ENCODE measurements around the gene TMTC2. TPM values are rescaled to one million over a fixed set of nuclear protein-coding genes. Genes with fewer than 3 reads are reported as not detected.

Gene TMTC2
- total and polyA plus RNA-seq, 12 donors: 1.6 to 4.4 (median 2.7) TPM

GRCh38 chr12:83049306-83049705 lies 362.6 kb downstream of the TMTC2 start:
- TF ChIP-seq POLR2A (IDR thresholded peaks at IDR 0.05): no peak
- TF ChIP-seq, protein P1, sequence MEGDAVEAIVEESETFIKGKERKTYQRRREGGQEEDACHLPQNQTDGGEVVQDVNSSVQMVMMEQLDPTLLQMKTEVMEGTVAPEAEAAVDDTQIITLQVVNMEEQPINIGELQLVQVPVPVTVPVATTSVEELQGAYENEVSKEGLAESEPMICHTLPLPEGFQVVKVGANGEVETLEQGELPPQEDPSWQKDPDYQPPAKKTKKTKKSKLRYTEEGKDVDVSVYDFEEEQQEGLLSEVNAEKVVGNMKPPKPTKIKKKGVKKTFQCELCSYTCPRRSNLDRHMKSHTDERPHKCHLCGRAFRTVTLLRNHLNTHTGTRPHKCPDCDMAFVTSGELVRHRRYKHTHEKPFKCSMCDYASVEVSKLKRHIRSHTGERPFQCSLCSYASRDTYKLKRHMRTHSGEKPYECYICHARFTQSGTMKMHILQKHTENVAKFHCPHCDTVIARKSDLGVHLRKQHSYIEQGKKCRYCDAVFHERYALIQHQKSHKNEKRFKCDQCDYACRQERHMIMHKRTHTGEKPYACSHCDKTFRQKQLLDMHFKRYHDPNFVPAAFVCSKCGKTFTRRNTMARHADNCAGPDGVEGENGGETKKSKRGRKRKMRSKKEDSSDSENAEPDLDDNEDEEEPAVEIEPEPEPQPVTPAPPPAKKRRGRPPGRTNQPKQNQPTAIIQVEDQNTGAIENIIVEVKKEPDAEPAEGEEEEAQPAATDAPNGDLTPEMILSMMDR (IDR thresholded peaks at IDR 0.05): no peak
- Histone ChIP-seq H3K4me1 (replicated peaks in 1 of 2) (no peaks in the 10 kb centered on the region), H3K9me3 (replicated peaks in 1 of 3) (no peaks in the 10 kb centered on the region), H3K36me3 (replicated peaks in 1 of 2) (no peaks in the 10 kb centered on the region), H3K4me3 (no peak overlapping the region), H3K27ac (no peak overlapping the region), H3K27me3 (no peaks in the 10 kb centered on the region)
- WGBS, 4 donors: 93 to 98% (median 94%) methylated on average over 5 of the region's 5 CpGs
- intact Hi-C loops (cut with DNase I): no loop called here
- DNase-seq: no peak

DNA sequence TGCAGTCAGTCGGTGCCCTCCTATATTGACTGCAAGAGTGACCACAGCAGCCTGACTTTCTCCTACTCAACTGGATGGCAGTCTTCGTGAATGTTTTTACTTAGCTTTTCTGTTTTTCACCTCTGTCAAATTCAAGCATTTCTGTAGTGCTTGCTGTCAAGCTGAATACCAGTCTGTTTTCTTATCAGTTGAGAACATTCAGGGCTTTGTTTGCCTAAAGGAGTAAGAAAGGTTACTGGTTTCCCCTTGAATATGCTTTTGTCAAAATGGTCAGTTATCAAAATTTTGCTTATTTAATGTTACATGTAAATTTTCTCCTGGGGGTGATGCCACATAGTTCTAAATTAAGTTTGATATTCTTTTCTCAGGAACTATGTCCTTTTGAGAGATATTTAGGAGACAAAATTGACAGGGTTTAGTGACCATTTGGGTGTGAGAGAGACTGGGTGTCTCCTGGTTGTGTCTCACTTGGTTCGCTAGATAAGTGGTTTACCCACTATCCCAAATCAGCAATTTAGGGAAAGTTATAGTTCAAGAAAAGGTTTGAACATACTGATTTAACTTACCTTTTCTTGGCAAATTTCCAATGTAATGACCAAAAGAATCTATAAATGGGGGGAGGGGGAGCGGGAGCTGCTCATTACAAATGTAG lies 366.3 kb downstream of the TMTC2 start:
- WGBS, 4 donors: 66 to 83% (median 81%) methylated on average over 4 of the region's 4 CpGs
- no peaks in the 10 kb centered on the region for H3K36me3 ChIP-seq (replicated peaks in 1 of 2)

GRCh38 chr12:83057436-83057835 lies 370.7 kb downstream of the TMTC2 start:
- H3K27ac ChIP-seq: no peak overlapping the region
- no peaks in the 10 kb centered on the region for H3K9me3 ChIP-seq (replicated peaks in 1 of 3)
- WGBS, 4 donors: 66 to 80% (median 75%) methylated on average over 1 of the region's 1 CpG
- H3K4me1 ChIP-seq (replicated peaks in 1 of 2): no peaks in the 10 kb centered on the region
- no peaks in the 10 kb centered on the region for H3K27me3 ChIP-seq
- no peak overlapping the region for H3K4me3 ChIP-seq
- no peak for DNase-seq
- intact Hi-C loops (cut with DNase I): no loop called here
- no peaks in the 10 kb centered on the region for H3K36me3 ChIP-seq (replicated peaks in 1 of 2)
- no peak for TF ChIP-seq POLR2A (IDR thresholded peaks at IDR 0.05)
- TF ChIP-seq, protein P1 (IDR thresholded peaks at IDR 0.05): no peak

More for the DNA sequence above, 366.3 kb downstream of the TMTC2 start:
- no peak for TF ChIP-seq POLR2A (IDR thresholded peaks at IDR 0.05)
- TF ChIP-seq, protein P1 (IDR thresholded peaks at IDR 0.05): no peak
- no peaks in the 10 kb centered on the region for H3K27me3 ChIP-seq
- no peak overlapping the region for H3K4me3 ChIP-seq
- intact Hi-C loops (cut with DNase I): no loop called here
- no peak for DNase-seq
- H3K4me1 ChIP-seq (replicated peaks in 1 of 2): no peaks in the 10 kb centered on the region
- no peaks in the 10 kb centered on the region for H3K9me3 ChIP-seq (replicated peaks in 1 of 3)
- H3K27ac ChIP-seq: no peak overlapping the region

GRCh38 chr12:83059107-83059506 lies 372.4 kb downstream of the TMTC2 start:
- Histone ChIP-seq H3K9me3 (replicated peaks in 1 of 3) (no peaks in the 10 kb centered on the region), H3K4me1 (replicated peaks in 1 of 2) (no peaks in the 10 kb centered on the region), H3K4me3 (no peak overlapping the region), H3K36me3 (replicated peaks in 1 of 2) (no peaks in the 10 kb centered on the region), H3K27ac (no peak overlapping the region), H3K27me3 (no peaks in the 10 kb centered on the region)
- intact Hi-C loops (cut with DNase I): no loop called here
- TF ChIP-seq POLR2A (IDR thresholded peaks at IDR 0.05): no peak
- TF ChIP-seq, protein P1 (IDR thresholded peaks at IDR 0.05): no peak
- no peak for DNase-seq
- 68 to 86% (median 72%) methylated on average over 6 of the region's 6 CpGs for WGBS, 4 donors

Measured in adrenal gland (tissue), 12 donors.